NOMO-1 treated with dmso at 0.1 percent for 144 hours (cell line): ENCODE results near the gene NBPF11.
"Not testable (repeated sequence)": the region's sequence is repeated elsewhere in the genome, so short reads cannot be mapped to it uniquely, and the experiment has no call there.

ENCODE experiments used
- DNase-seq: peaks from one replicate; lab custom pipeline; 2025; ENCODE audit not compliant: unreplicated experiment; lab: John Stamatoyannopoulos, UW

Gene NBPF11

DNA sequence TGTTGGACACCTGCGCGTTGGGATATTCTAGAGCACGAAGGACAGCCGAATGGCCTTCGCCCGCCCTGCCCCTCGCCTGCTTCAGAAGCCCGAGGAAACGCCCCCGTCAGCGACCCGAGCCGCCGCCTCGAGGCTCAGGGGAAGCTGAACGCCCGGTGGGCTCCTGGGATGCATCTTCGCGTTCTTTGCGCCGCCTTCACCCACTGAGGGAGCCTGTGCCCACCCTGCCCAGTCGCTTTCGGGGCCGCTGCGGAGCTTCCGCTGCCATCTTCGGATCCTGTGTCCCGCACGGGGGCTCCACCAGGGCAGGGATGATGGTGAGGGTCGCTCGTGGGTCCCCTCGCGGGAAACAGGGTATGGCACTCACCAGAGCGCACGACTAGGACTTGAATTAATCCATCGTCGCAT, 91.8 kb downstream of the NBPF11 start:
- not testable (repeated sequence) for DNase-seq

DNA sequence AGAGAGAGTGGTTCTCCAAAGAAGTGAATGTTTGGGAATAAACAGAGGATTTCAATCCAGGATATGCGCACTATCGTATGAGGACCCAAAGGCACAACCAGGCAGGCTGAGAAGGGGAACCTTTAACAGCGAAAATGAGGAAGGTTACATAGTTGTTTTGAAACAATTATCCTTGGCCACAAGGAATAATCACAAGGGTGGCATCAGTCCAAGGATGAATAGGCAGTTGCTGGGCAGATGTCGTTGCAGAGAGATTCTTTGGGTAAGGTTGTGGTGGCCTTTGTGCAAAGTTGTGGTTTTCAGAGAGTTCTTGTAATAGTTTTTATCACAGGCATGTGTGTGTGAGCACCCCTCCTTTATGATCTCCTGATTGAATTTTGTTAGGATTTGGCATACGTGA, 94.7 kb downstream of the NBPF11 start:
- DNase-seq: peak; percentile 15
